ENCODE results near the gene KIAA1217.
"Not testable (repeated sequence)": the region's sequence is repeated elsewhere in the genome, so short reads cannot be mapped to it uniquely, and the experiment has no call there.

The KIAA1217 gene

GRCh38 chr10:24303522-24304310, 94.8 kb downstream of the KIAA1217 start:
- no peak for DNase-seq

- DNase-seq, result no peak
Observed at GRCh38 chr10:24305551-24306506, 96.9 kb downstream of the KIAA1217 start.

GRCh38 chr10:24306507-24306875, 97.6 kb downstream of the KIAA1217 start:
- DNase-seq, result no peak

- DNase-seq, result no peak
Observed at GRCh38 chr10:24307116-24307515, 98.2 kb downstream of the KIAA1217 start.

- no peak for DNase-seq
Observed at GRCh38 chr10:24307696-24308485, 99.0 kb downstream of the KIAA1217 start.

GRCh38 chr10:24310104-24310503, 101.2 kb downstream of the KIAA1217 start:
- DNase-seq, result no peak

GRCh38 chr10:24311888-24312287, 103.0 kb downstream of the KIAA1217 start:
- no peak for DNase-seq

- peak; percentile 32 for DNase-seq
Observed at GRCh38 chr10:24313283-24313682, 104.3 kb downstream of the KIAA1217 start.

GRCh38 chr10:24315211-24315610, 106.3 kb downstream of the KIAA1217 start:
- no peak for DNase-seq

GRCh38 chr10:24318517-24318916, 109.6 kb downstream of the KIAA1217 start:
- DNase-seq, result no peak

- DNase-seq, result no peak
Observed at GRCh38 chr10:24320373-24320772, 111.4 kb downstream of the KIAA1217 start.

GRCh38 chr10:24324651-24325050, 115.7 kb downstream of the KIAA1217 start:
- DNase-seq, result no peak

GRCh38 chr10:24331457-24331856, 122.5 kb downstream of the KIAA1217 start:
- DNase-seq, result no peak

- no peak for DNase-seq
Observed at GRCh38 chr10:24333736-24334135, 124.8 kb downstream of the KIAA1217 start.

GRCh38 chr10:24334279-24334939, 125.5 kb downstream of the KIAA1217 start:
- no peak for DNase-seq

- not testable (repeated sequence) for DNase-seq
Observed at GRCh38 chr10:24337723-24338122, 128.8 kb downstream of the KIAA1217 start.

GRCh38 chr10:24339387-24339786, 130.4 kb downstream of the KIAA1217 start:
- no peak for DNase-seq

- no peak for DNase-seq
Observed at GRCh38 chr10:24340446-24340845, 131.5 kb downstream of the KIAA1217 start.

GRCh38 chr10:24340883-24341282, 131.9 kb downstream of the KIAA1217 start:
- DNase-seq, result no peak

- DNase-seq, result no peak
Observed at GRCh38 chr10:24341371-24341770, 132.4 kb downstream of the KIAA1217 start.

- no peak for DNase-seq
Observed at GRCh38 chr10:24341897-24342296, 133.0 kb downstream of the KIAA1217 start.

- DNase-seq, result no peak
Observed at GRCh38 chr10:24343686-24344085, 134.7 kb downstream of the KIAA1217 start.

Data from NCI-H2227 treated with DMSO at 0.1 percent for 48 hours (cell line).